SK-N-MC (cell line): ENCODE measurements around the gene ZCCHC14.
"Not testable (repeated sequence)": the region's sequence is repeated elsewhere in the genome, so short reads cannot be mapped to it uniquely, and the experiment has no call there.

Source experiments
- DNase-seq: peaks from one replicate; pipeline ENCODE4 v3.0.0-alpha.2; 2011; ENCODE audit warnings: low read depth, low spot score
- H3K27ac ChIP-seq: fragments of 200-600 bp; sonication (generic); 2 replicates; pipeline ENCODE4 v1.5.1; 2016; ENCODE audit warnings: mixed run types
- H3K36me3 ChIP-seq: fragments of 200-600 bp; sonication (generic); 2 replicates; pipeline ENCODE4 v1.6.1; 2017; ENCODE audit warnings: antibody characterized with exemption, low read length, mixed read lengths; ENCODE audit not compliant: insufficient read depth
- H3K4me3 ChIP-seq: fragments of 200-600 bp; sonication (generic); 2 replicates; pipeline ENCODE4 v1.5.1; 2016
- H3K9ac ChIP-seq: fragments of 200-600 bp; sonication (generic); 2 replicates; pipeline ENCODE4 v1.8.0; 2017; ENCODE audit warnings: mixed run types, mixed read lengths; ENCODE audit not compliant: insufficient read length
- H3K9me3 ChIP-seq: fragments of 200-600 bp; sonication (generic); 2 replicates; pipeline ENCODE4 v1.6.1; 2017; ENCODE audit warnings: low read depth, mild to moderate bottlenecking, antibody characterized with exemption, low read length, moderate library complexity, mixed read lengths
- EZH2 ChIP-seq: fragments of 200-600 bp; sonication (generic); IDR thresholded peaks from one replicate; pipeline ENCODE4 v1.6.1; 2017; ENCODE audit warnings: antibody characterized with exemption
- FOXP2 ChIP-seq: optimal IDR thresholded peaks from 2 replicates; pipeline ENCODE3; 2011; ENCODE audit warnings: mild to moderate bottlenecking, moderate library complexity; ENCODE audit not compliant: insufficient read depth; ENCODE audit errors: extremely low read length, control extremely low read depth
- POLR2AphosphoS5 ChIP-seq: IDR thresholded peaks from 2 replicates; pipeline ENCODE4 v1.6.1; 2012; ENCODE audit warnings: mild to moderate bottlenecking, low read depth, low read length, borderline replicate concordance

The ZCCHC14 gene

GRCh38 chr16:87527055-87527724, 34.4 kb upstream of the ZCCHC14 start:
- Histone ChIP-seq H3K4me3 (no peak overlapping the region), H3K9ac (no peak overlapping the region), H3K9me3 (no peaks in the 10 kb centered on the region), H3K36me3 (no peaks in the 10 kb centered on the region), H3K27ac (no peak overlapping the region)
- no peak for TF ChIP-seq EZH2
- no peak for TF ChIP-seq POLR2AphosphoS5
- TF ChIP-seq FOXP2, result no peak
- DNase-seq, result no peak

GRCh38 chr16:87526238-87526947, 33.6 kb upstream of the ZCCHC14 start:
- Histone ChIP-seq H3K9me3 (no peaks in the 10 kb centered on the region), H3K27ac (no peak overlapping the region), H3K4me3 (no peak overlapping the region), H3K9ac (no peak overlapping the region), H3K36me3 (no peaks in the 10 kb centered on the region)
- TF ChIP-seq EZH2 (no peak), FOXP2 (no peak), POLR2AphosphoS5 (no peak)
- no peak for DNase-seq

DNA sequence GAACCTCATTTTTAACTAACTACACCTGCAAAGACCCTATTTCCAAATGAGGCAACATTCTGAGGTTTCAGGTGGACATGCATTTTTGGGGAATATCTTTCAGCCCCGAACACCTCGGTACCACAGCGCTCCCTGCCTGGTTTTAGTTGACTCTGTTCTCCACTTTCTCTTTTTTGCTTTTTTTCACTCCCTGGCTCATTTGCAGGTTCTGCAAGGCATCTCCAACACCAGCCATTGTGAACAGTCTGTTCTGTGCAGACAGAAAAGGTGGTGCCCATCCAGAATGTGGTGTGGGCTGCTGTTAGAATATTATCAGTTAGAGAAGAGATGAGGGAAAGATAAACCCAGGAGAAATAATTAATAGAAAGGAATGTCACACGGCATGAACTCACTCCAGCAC, 32.5 kb upstream of the ZCCHC14 start:
- Histone ChIP-seq H3K4me3 (no peak overlapping the region), H3K27ac (no peak overlapping the region), H3K9me3 (no peaks in the 10 kb centered on the region), H3K9ac (no peak overlapping the region), H3K36me3 (no peaks in the 10 kb centered on the region)
- TF ChIP-seq POLR2AphosphoS5 (no peak), EZH2 (no peak), FOXP2 (no peak)
- DNase-seq, result no peak

DNA sequence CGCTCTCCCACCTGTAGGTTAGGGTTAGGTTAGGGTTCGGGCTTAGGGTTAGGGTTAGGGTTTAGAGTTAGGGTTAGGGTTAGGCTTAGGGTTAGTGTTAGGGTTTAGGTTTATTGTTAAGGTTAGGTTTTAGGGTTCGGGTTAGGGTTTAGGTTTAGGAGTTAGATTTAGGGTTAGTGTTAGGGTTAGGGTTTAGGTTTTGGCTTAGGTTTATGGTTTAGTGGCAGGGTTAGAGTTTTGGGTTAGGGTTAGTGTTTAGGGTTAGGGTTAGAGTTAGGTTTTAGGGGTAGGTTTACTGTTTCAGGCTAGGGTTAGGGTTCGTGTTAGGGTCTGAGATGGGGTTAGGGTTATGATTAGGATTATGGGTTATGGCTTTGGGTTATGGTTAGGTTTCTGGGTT, 31.6 kb upstream of the ZCCHC14 start:
- no peaks in the 10 kb centered on the region for H3K9me3 ChIP-seq
- no peaks in the 10 kb centered on the region for H3K36me3 ChIP-seq
- no peak overlapping the region for H3K9ac ChIP-seq
- H3K4me3 ChIP-seq, result no peak overlapping the region
- TF ChIP-seq FOXP2, result no peak
- TF ChIP-seq EZH2, result no peak
- TF ChIP-seq POLR2AphosphoS5, result no peak
- H3K27ac ChIP-seq, result no peak overlapping the region
- DNase-seq, result no peak

DNA sequence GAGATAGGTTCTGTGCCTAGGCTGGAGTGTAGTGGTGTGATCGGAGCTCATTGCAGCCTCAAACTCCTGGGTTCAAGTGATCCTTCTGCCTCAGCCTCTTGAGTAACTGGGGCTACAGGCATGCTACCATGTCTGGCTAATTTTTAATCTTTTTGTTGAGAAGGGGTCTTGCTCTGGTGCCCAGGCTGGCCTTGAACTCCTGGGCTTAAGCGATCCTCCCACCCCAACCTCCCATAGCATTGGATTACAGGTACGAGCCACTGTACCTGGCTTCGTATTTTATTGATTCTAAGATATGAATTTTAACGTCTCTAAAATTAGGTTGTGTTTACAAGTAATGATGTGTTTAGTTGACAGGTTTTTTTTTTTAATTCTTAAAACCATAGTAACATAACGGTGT, 30.8 kb upstream of the ZCCHC14 start:
- H3K9me3 ChIP-seq, H3K36me3 ChIP-seq, H3K9ac ChIP-seq, H3K4me3 ChIP-seq, DNase-seq, H3K27ac ChIP-seq: not testable (repeated sequence)

GRCh38 chr16:87521764-87522163, 28.9 kb upstream of the ZCCHC14 start:
- not testable (repeated sequence) for DNase-seq, H3K36me3 ChIP-seq, H3K4me3 ChIP-seq, H3K27ac ChIP-seq, H3K9me3 ChIP-seq, H3K9ac ChIP-seq

GRCh38 chr16:87519170-87519569, 26.3 kb upstream of the ZCCHC14 start:
- not testable (repeated sequence) for H3K9ac ChIP-seq, H3K9me3 ChIP-seq, H3K36me3 ChIP-seq, H3K27ac ChIP-seq, DNase-seq, H3K4me3 ChIP-seq

DNA sequence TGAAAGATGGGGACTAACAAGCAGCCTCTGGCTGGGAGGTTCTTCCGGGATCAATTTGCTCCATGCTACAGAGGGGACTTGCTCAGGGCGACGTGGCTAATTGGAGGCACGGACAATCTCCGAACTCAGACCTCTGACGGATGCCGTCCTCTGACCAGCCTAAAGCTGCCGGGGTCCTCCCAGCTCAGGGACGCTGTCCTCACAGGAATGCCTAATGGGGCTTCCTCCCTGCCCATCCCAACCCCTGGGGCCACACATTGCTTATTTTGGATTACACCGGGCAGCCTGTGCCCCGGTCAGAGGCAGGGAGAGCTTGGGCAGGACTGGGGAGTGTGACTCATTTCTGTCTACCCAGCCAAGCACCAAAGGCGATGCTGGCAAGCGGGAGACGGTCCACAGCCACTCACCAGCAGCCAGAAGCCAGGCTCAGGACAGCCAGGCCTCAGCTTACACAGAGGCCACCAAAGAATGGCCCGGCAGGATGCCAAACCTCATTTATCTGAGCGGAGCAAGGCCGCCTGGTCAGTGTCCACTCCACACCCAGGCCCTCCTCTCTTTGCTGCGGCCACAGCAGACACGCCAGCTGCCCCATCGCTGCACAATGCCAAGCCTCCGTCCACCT, 25.7 kb upstream of the ZCCHC14 start:
- not testable (repeated sequence) for H3K27ac ChIP-seq, H3K36me3 ChIP-seq, H3K9ac ChIP-seq, H3K4me3 ChIP-seq, H3K9me3 ChIP-seq, DNase-seq

DNA sequence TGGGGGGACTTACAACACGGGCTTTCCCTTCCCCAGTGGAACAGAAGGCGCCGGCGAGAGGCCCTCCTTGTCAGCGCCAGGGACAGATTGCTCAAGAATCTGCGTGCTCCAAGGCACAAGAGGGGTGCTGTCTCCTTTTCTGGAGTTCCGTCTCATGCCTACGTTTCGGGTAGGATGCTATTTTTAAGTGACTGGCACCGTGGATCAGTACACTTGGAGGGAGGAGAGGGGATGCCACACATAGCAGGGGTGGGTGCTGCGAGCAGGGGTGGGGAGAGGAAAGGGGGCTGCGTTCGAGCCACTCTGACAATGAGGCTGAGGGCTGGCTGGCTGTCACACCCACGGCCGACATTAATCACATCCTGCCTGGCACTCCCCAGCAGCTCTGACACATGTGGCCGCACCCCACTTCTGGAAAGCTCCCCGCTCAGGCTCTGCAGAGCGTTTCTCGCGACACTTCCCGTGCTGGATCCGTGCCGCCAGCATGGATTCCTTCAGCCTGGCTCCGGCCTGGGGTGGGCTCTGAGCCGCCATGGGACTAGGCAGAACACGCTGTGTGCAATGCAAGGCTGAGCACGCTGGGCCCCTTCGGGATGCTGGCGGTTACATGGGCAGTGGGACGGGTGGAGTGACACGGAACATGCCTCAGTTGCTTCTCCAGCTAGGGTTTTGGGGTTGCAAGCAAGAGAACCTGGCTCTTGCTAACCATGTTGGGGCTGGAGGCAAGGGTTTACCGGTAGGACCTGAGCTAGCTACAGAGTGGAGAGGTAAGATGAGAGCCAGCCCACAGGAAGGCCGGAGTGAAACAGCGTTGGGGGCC, 25.0 kb upstream of the ZCCHC14 start:
- not testable (repeated sequence) for H3K27ac ChIP-seq, H3K9me3 ChIP-seq, H3K9ac ChIP-seq, H3K36me3 ChIP-seq, H3K4me3 ChIP-seq, DNase-seq
